ENCODE measurements around the gene TGM3. TPM values are rescaled to one million over a fixed set of nuclear protein-coding genes. Genes with fewer than 3 reads are reported as not detected.

TGM3 gene
- total RNA-seq, 1 donor from 2014 or later, result not detected

- Mint-ChIP-seq H3K36me3 (ENCODE audit: unreplicated experiment) (no peaks in the 10 kb centered on the region), H3K27me3 (ENCODE audit: unreplicated experiment) (peaks cover 13% of the 10 kb centered on the region)
- TF ChIP-seq CTCF (IDR thresholded peaks at IDR 0.05), result no peak
Measured at GRCh38 chr20:2295286-2295685, 515 bp upstream of the TGM3 start.

GRCh38 chr20:2296524-2297356 lies 939 bp downstream of the TGM3 start:
- DNase-seq (ENCODE audit: extremely low spot score, unreplicated experiment), result no peak
- no peak for TF ChIP-seq CTCF (IDR thresholded peaks at IDR 0.05)
- Mint-ChIP-seq H3K9me3 (ENCODE audit: unreplicated experiment) (no peaks in the 10 kb centered on the region), H3K27me3 (ENCODE audit: unreplicated experiment) (peaks cover 11% of the 10 kb centered on the region), H3K4me3 (ENCODE audit: unreplicated experiment) (no peak overlapping the region), H3K36me3 (ENCODE audit: unreplicated experiment) (no peaks in the 10 kb centered on the region), H3K27ac (ENCODE audit: unreplicated experiment) (no peak overlapping the region), H3K4me1 (ENCODE audit: unreplicated experiment) (peaks cover 2% of the 10 kb centered on the region)

More at GRCh38 chr20:2295286-2295685, 515 bp upstream of the TGM3 start:
- H3K4me3 Mint-ChIP-seq (ENCODE audit: unreplicated experiment), result no peak overlapping the region
- DNase-seq (ENCODE audit: extremely low spot score, unreplicated experiment), result no peak
- peaks cover 2% of the 10 kb centered on the region for H3K4me1 Mint-ChIP-seq (ENCODE audit: unreplicated experiment)
- no peaks in the 10 kb centered on the region for H3K9me3 Mint-ChIP-seq (ENCODE audit: unreplicated experiment)
- no peak overlapping the region for H3K27ac Mint-ChIP-seq (ENCODE audit: unreplicated experiment)

- Mint-ChIP-seq H3K4me1 (ENCODE audit: unreplicated experiment) (peaks cover 2% of the 10 kb centered on the region), H3K36me3 (ENCODE audit: unreplicated experiment) (no peaks in the 10 kb centered on the region), H3K27ac (ENCODE audit: unreplicated experiment) (no peak overlapping the region), H3K9me3 (ENCODE audit: unreplicated experiment) (no peaks in the 10 kb centered on the region), H3K27me3 (ENCODE audit: unreplicated experiment) (peaks cover 11% of the 10 kb centered on the region), H3K4me3 (ENCODE audit: unreplicated experiment) (no peak overlapping the region)
- TF ChIP-seq CTCF (IDR thresholded peaks at IDR 0.05), result no peak
- DNase-seq (ENCODE audit: extremely low spot score, unreplicated experiment), result no peak
Measured at GRCh38 chr20:2297357-2297728, 1.5 kb downstream of the TGM3 start.

- peaks cover 2% of the 10 kb centered on the region for H3K4me1 Mint-ChIP-seq (ENCODE audit: unreplicated experiment)
- no peaks in the 10 kb centered on the region for H3K36me3 Mint-ChIP-seq (ENCODE audit: unreplicated experiment)
- no peak for TF ChIP-seq CTCF (IDR thresholded peaks at IDR 0.05)
- DNase-seq (ENCODE audit: extremely low spot score, unreplicated experiment), result no peak
- H3K27me3 Mint-ChIP-seq (ENCODE audit: unreplicated experiment), result peaks cover 11% of the 10 kb centered on the region
- H3K27ac Mint-ChIP-seq (ENCODE audit: unreplicated experiment), result no peak overlapping the region
- H3K4me3 Mint-ChIP-seq (ENCODE audit: unreplicated experiment), result no peak overlapping the region
- H3K9me3 Mint-ChIP-seq (ENCODE audit: unreplicated experiment), result no peaks in the 10 kb centered on the region
Measured at GRCh38 chr20:2298116-2298515, 2.3 kb downstream of the TGM3 start.

- TF ChIP-seq CTCF (IDR thresholded peaks at IDR 0.05), result no peak
- Mint-ChIP-seq H3K36me3 (ENCODE audit: unreplicated experiment) (no peaks in the 10 kb centered on the region), H3K27ac (ENCODE audit: unreplicated experiment) (no peak overlapping the region), H3K4me1 (ENCODE audit: unreplicated experiment) (peaks cover 2% of the 10 kb centered on the region), H3K9me3 (ENCODE audit: unreplicated experiment) (no peaks in the 10 kb centered on the region), H3K4me3 (ENCODE audit: unreplicated experiment) (no peak overlapping the region), H3K27me3 (ENCODE audit: unreplicated experiment) (peaks cover 11% of the 10 kb centered on the region)
- DNase-seq (ENCODE audit: extremely low spot score, unreplicated experiment), result no peak
Measured at GRCh38 chr20:2298701-2299100, 2.9 kb downstream of the TGM3 start.
